ENCODE results near the gene TTC28.
A peak's percentile ranks its signal among the peaks of the same experiment; 100 is the strongest.

TTC28 gene

DNA sequence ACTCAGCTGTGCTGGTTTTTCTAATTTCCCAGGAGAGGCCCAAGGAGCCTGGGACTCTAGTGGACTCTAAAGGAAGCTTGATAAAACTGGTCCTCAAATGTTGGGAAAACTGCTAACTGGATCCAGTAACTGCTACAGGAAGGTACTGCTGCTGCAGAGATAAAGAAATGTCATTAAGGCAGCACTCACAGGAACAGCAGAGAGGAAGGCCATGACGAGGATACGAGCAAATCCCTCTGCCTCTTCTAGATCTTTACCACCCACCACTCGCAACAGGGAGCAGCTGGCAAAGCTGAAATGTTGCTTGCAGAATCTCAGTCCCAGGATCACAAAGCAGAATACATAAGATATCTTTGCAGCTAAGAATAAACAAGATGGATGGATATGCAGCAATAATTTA is 23.5 kb downstream of the TTC28 start (continued):
- TF ChIP-seq PRDM6 (tag by site-specific recombination; IDR thresholded peaks at IDR 0.05): no peak

GRCh38 chr22:28650463-28650862 is 29.2 kb downstream of the TTC28 start:
- Histone ChIP-seq H3K27ac (ENCODE audit: extremely low read depth, low read depth, low read length) (no peak overlapping the region), H3K4me1 (ENCODE audit: control insufficient read depth, insufficient read depth, low read length) (no peaks in the 10 kb centered on the region), H3K4me3 (ENCODE audit: low read depth, low read length) (no peak overlapping the region), H3K36me3 (ENCODE audit: control insufficient read depth in 2 of 2, insufficient read depth in 1 of 2, low read length in 2 of 2) (no peaks in the 10 kb centered on the region), H3K9me3 (ENCODE audit: control insufficient read depth, insufficient read depth, low read depth, low read length) (no peaks in the 10 kb centered on the region)
- ChIA-PET CTCF (no interaction called here), POLR2A (no interaction called here)
- TF ChIP-seq ZBTB1 (tag by site-specific recombination; IDR thresholded peaks at IDR 0.05) (no peak), TCF7L2 (IDR thresholded peaks at IDR 0.05; ENCODE audit: borderline replicate concordance, low read depth, low read length) (no peak), ZNF629 (tag by site-specific recombination; IDR thresholded peaks at IDR 0.05) (no peak), ZNF654 (tag by site-specific recombination; IDR thresholded peaks at IDR 0.05; ENCODE audit: low read depth) (no peak), HOXA7 (CRISPR knock-in tag; IDR thresholded peaks at IDR 0.05; ENCODE audit: borderline replicate concordance) (no peak), ZNF639 (tag by site-specific recombination; IDR thresholded peaks at IDR 0.05) (no peak), ZNF843 (tag by site-specific recombination; IDR thresholded peaks at IDR 0.05) (no peak), ZNF341 (tag by site-specific recombination; IDR thresholded peaks at IDR 0.05; ENCODE audit: low read depth) (no peak), ZFHX2 (tag by site-specific recombination; conservative IDR thresholded peaks at IDR 0.05) (no peak), ZNF23 (tag by site-specific recombination; IDR thresholded peaks at IDR 0.05; ENCODE audit: borderline replicate concordance) (no peak), ZNF37A (tag by site-specific recombination; IDR thresholded peaks at IDR 0.05) (no peak), MEIS1 (CRISPR knock-in tag; IDR thresholded peaks at IDR 0.05; ENCODE audit: borderline replicate concordance) (no peak), ZNF239 (tag by site-specific recombination; IDR thresholded peaks at IDR 0.05) (no peak), ZSCAN16 (tag by site-specific recombination; IDR thresholded peaks at IDR 0.05) (no peak), ZNF24 (tag by site-specific recombination; IDR thresholded peaks at IDR 0.05) (no peak), WT1 (tag by site-specific recombination; IDR thresholded peaks at IDR 0.05) (no peak)
- TF ChIP-seq, protein P1, sequence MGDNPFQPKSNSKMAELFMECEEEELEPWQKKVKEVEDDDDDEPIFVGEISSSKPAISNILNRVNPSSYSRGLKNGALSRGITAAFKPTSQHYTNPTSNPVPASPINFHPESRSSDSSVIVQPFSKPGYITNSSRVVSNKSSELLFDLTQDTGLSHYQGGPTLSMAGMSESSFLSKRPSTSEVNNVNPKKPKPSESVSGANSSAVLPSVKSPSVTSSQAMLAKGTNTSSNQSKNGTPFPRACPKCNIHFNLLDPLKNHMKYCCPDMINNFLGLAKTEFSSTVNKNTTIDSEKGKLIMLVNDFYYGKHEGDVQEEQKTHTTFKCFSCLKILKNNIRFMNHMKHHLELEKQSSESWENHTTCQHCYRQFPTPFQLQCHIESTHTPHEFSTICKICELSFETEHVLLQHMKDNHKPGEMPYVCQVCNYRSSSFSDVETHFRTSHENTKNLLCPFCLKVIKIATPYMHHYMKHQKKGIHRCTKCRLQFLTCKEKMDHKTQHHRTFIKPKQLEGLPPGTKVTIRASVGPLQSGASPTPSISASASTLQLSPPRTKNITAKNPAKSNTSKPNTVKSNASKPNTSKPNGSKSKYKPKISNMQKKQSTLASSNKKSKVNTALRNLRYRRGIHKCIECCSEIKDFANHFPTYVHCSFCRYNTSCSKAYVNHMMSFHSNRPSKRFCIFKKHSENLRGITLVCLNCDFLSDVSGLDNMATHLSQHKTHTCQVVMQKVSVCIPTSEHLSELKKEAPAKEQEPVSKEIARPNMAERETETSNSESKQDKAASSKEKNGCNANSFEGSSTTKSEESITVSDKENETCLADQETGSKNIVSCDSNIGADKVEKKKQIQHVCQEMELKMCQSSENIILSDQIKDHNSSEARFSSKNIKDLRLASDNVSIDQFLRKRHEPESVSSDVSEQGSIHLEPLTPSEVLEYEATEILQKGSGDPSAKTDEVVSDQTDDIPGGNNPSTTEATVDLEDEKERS (tag by site-specific recombination; IDR thresholded peaks at IDR 0.05): no peak

GRCh38 chr22:28648792-28649191 is 30.8 kb downstream of the TTC28 start:
- Histone ChIP-seq H3K9me3 (ENCODE audit: control insufficient read depth, insufficient read depth, low read depth, low read length) (no peaks in the 10 kb centered on the region), H3K27ac (ENCODE audit: extremely low read depth, low read depth, low read length) (no peak overlapping the region), H3K36me3 (ENCODE audit: control insufficient read depth in 2 of 2, insufficient read depth in 1 of 2, low read length in 2 of 2) (no peaks in the 10 kb centered on the region), H3K4me3 (ENCODE audit: low read depth, low read length) (no peak overlapping the region), H3K4me1 (ENCODE audit: control insufficient read depth, insufficient read depth, low read length) (no peaks in the 10 kb centered on the region)
- ChIA-PET POLR2A (no interaction called here), CTCF (no interaction called here)
- peak; percentile 93 for TF ChIP-seq ZNF146 (tag by site-specific recombination; IDR thresholded peaks at IDR 0.05)
- TF ChIP-seq ZNF433 (tag by site-specific recombination; IDR thresholded peaks at IDR 0.05; ENCODE audit: low read depth): no peak
- TF ChIP-seq, protein P2, sequence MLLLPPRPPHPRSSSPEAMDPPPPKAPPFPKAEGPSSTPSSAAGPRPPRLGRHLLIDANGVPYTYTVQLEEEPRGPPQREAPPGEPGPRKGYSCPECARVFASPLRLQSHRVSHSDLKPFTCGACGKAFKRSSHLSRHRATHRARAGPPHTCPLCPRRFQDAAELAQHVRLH (tag by site-specific recombination; IDR thresholded peaks at IDR 0.05): peak; percentile 68

Measured in HEK293 (cell line).